Keratinocyte (primary cell): Measurements from ENCODE around the gene MT4. TPM values are rescaled to one million over a fixed set of nuclear protein-coding genes. Genes with fewer than 3 reads are reported as not detected.

Experiments used
- DNase-seq: peaks from one replicate; pipeline ENCODE4 v3.0.0-alpha.2; 2011; ENCODE audit warnings: low read depth, missing footprints, low spot score
- FAIRE-seq: peaks from 2 replicates; lab custom pipeline; 2011; peaks lifted over from hg19 to GRCh38; lab: Jason Lieb, UNC
- H2AFZ ChIP-seq: 2 replicates; pipeline ENCODE4 v1.6.0; 2012; ENCODE audit warnings: low read length, control low read depth, inconsistent platforms; ENCODE audit not compliant: control insufficient read depth
- H3K27ac ChIP-seq: 2 replicates; pipeline ENCODE4 v1.5.1; 2011; ENCODE audit warnings: low read length; ENCODE audit not compliant: control insufficient read depth, insufficient read depth
- H3K27me3 ChIP-seq: 3 replicates; pipeline ENCODE4 v1.6.0; 2011; ENCODE audit warnings: low read length; ENCODE audit not compliant: control insufficient read depth, insufficient read depth; ENCODE audit errors: extremely low read depth
- H3K36me3 ChIP-seq, 2 experiments: 2 replicates in 1 of 2; 3 replicates in 1 of 2; pipeline ENCODE4 v1.5.1; 2011; ENCODE audit warnings: low read length in 2 of 2, mild to moderate bottlenecking in 1 of 2; ENCODE audit not compliant: control insufficient read depth in 2 of 2, insufficient read depth in 2 of 2; ENCODE audit errors: extremely low read depth in 1 of 2
- H3K4me1 ChIP-seq: 3 replicates; pipeline ENCODE4 v1.5.1; 2011; ENCODE audit warnings: low read length; ENCODE audit not compliant: control insufficient read depth, insufficient read depth; ENCODE audit errors: extremely low read depth
- H3K4me2 ChIP-seq: 3 replicates; pipeline ENCODE4 v1.6.0; 2011; ENCODE audit warnings: low read depth, low read length; ENCODE audit not compliant: control insufficient read depth, insufficient read depth; ENCODE audit errors: extremely low read depth
- H3K4me3 ChIP-seq, 3 experiments: fragments of 200-600 bp in 1 of 3; sonication (generic) in 1 of 3; 2 replicates in 2 of 3; 3 replicates in 1 of 3; pipeline ENCODE4 v1.5.1; 2011 to 2016; ENCODE audit warnings: low read length in 3 of 3, mild to moderate bottlenecking in 3 of 3, control low read depth in 2 of 3, inconsistent platforms in 1 of 3, low read depth in 1 of 3, mixed read lengths in 1 of 3, mixed run types in 1 of 3, moderate library complexity in 1 of 3; ENCODE audit not compliant: control insufficient read depth in 2 of 3, insufficient read depth in 2 of 3; ENCODE audit errors: extremely low read depth in 1 of 3
- H3K79me2 ChIP-seq: 2 replicates; pipeline ENCODE4 v1.6.0; 2012; ENCODE audit warnings: low read length; ENCODE audit not compliant: control insufficient read depth, insufficient read depth
- H3K9ac ChIP-seq: 3 replicates; pipeline ENCODE4 v1.6.0; 2011; ENCODE audit warnings: low read length; ENCODE audit not compliant: control insufficient read depth, insufficient read depth; ENCODE audit errors: extremely low read depth
- H3K9me1 ChIP-seq: 3 replicates; pipeline ENCODE4 v1.6.0; 2011; ENCODE audit warnings: low read length; ENCODE audit not compliant: control insufficient read depth, insufficient read depth; ENCODE audit errors: extremely low read depth
- H3K9me3 ChIP-seq: 2 replicates; pipeline ENCODE4 v1.5.1; 2012; ENCODE audit warnings: low read depth, low read length; ENCODE audit not compliant: control insufficient read depth
- H4K20me1 ChIP-seq: 3 replicates; pipeline ENCODE4 v1.6.0; 2011; ENCODE audit warnings: low read length; ENCODE audit not compliant: control insufficient read depth, insufficient read depth; ENCODE audit errors: extremely low read depth
- CTCF ChIP-seq, 3 experiments: IDR thresholded peaks in 1 of 3; conservative IDR thresholded peaks in 1 of 3; optimal IDR thresholded peaks in 1 of 3; 2 replicates in 2 of 3; 3 replicates in 1 of 3; pipeline versions ENCODE3 to v1.5.1; 2011; ENCODE audit warnings: low read length in 3 of 3, mild to moderate bottlenecking in 3 of 3, moderate library complexity in 2 of 3, control low read depth in 1 of 3, inconsistent platforms in 1 of 3; ENCODE audit not compliant: insufficient read depth in 2 of 3; ENCODE audit errors: extremely low read depth in 1 of 3
- EZH2 ChIP-seq: IDR thresholded peaks from one replicate; pipeline ENCODE4 v1.6.1; 2012; ENCODE audit warnings: inconsistent platforms, mild to moderate bottlenecking, low read length, moderate library complexity
- dilution Hi-C: fragments of 300-500 bp; cut with MboI; formaldehyde crosslinking; loops from one replicate; pipeline ENCODE4 v1.7.0; 2020; ENCODE audit warnings: low sequenced_read_pairs; ENCODE audit not compliant: extremely low pct_ligation_motif_present
- polyA plus RNA-seq, 5 experiments: library from polyadenylated mRNA; depleted of rRNA in 3 of 5; stranded (reverse) in 3 of 5; stranded (forward) in 1 of 5; unstranded in 1 of 5; fragments of >200 nt; gene quantifications; 1 replicate in 1 of 5; 2 replicates in 3 of 5; 3 replicates in 1 of 5; pipeline versions ENCODE4 v1.2.1 to v1.2.3, GENCODE V29; 2011 to 2012; ENCODE audit warnings: missing spikeins in 2 of 5, low read depth in 1 of 5, low replicate concordance in 1 of 5

The MT4 gene
- polyA plus RNA-seq, 1 donor (not counting 4 experiments of a cell fraction or from before 2014, with no cell fraction given), result 0.77 TPM

GRCh38 chr16:56561126-56561525 lies 3.7 kb upstream of the MT4 start:
- Histone ChIP-seq H3K27me3 (no peaks in the 10 kb centered on the region), H2AFZ (no peak overlapping the region), H3K9ac (no peak overlapping the region), H4K20me1 (no peaks in the 10 kb centered on the region), H3K9me1 (no peaks in the 10 kb centered on the region), H3K79me2 (no peaks in the 10 kb centered on the region), H3K9me3 (no peaks in the 10 kb centered on the region), H3K4me3 (no peak overlapping the region), H3K4me2 (no peak overlapping the region), H3K27ac (no peak overlapping the region), H3K4me1 (peaks cover 12% of the 10 kb centered on the region), H3K36me3 (no peaks in the 10 kb centered on the region)
- TF ChIP-seq EZH2, result no peak
- no peak for TF ChIP-seq CTCF (optimal IDR thresholded peaks at IDR 0.05 in 1 of 3, IDR thresholded peaks at IDR 0.05 in 1 of 3, conservative IDR thresholded peaks at IDR 0.05 in 1 of 3; ENCODE audit: extremely low read depth in 1 of 3, insufficient read depth in 2 of 3, low read length in 3 of 3)
- DNase-seq (no peak), FAIRE-seq (no peak)
- dilution Hi-C loops, result no loop called here

- Histone ChIP-seq H3K27ac (no peak overlapping the region), H3K4me1 (no peaks in the 10 kb centered on the region), H2AFZ (no peak overlapping the region), H3K4me2 (no peak overlapping the region), H4K20me1 (no peaks in the 10 kb centered on the region), H3K9ac (no peak overlapping the region), H3K79me2 (no peaks in the 10 kb centered on the region), H3K9me3 (no peaks in the 10 kb centered on the region), H3K36me3 (no peaks in the 10 kb centered on the region), H3K9me1 (no peaks in the 10 kb centered on the region), H3K27me3 (no peaks in the 10 kb centered on the region), H3K4me3 (no peak overlapping the region)
- dilution Hi-C loops, result no loop called here
- no peak for TF ChIP-seq EZH2
- no peak for TF ChIP-seq CTCF (optimal IDR thresholded peaks at IDR 0.05 in 1 of 3, IDR thresholded peaks at IDR 0.05 in 1 of 3, conservative IDR thresholded peaks at IDR 0.05 in 1 of 3; ENCODE audit: extremely low read depth in 1 of 3, insufficient read depth in 2 of 3, low read length in 3 of 3)
- FAIRE-seq (no peak), DNase-seq (no peak)
These were observed 5.1 kb downstream of the MT4 start for GRCh38 chr16:56569971-56570370.
